Transverse colon (tissue), 4 donors: ENCODE data around the gene C2CD4C. TPM values are rescaled to one million over a fixed set of nuclear protein-coding genes. Genes with fewer than 3 reads are reported as not detected.

Source experiments
- DNase-seq: peaks from one replicate; pipeline ENCODE4 v3.0.0-alpha.2; 2019
- H3K27ac ChIP-seq, 4 donors: fragments of 200-600 bp; sonication (generic); 2 replicates each; pipeline ENCODE4 v1.5.1; 2016 to 2018; ENCODE audit warnings: inconsistent platforms in 4 of 4
- H3K27me3 ChIP-seq: fragments of 200-600 bp; sonication (generic); 2 replicates; pipeline ENCODE4 v1.5.1; 2017; ENCODE audit warnings: inconsistent platforms
- H3K36me3 ChIP-seq, 4 donors: fragments of 200-600 bp; sonication (generic); 2 replicates each; pipeline ENCODE4 v1.5.1; 2017 to 2019; ENCODE audit warnings: inconsistent platforms in 4 of 4
- H3K4me1 ChIP-seq, 4 donors: fragments of 200-600 bp; sonication (generic); 2 replicates each; pipeline ENCODE4 v1.5.1; 2017 to 2020; ENCODE audit warnings: inconsistent platforms in 4 of 4
- H3K4me3 ChIP-seq, 4 donors: fragments of 200-600 bp; sonication (generic); 1 replicate in 1 of 4; 2 replicates in 3 of 4; pipeline versions ENCODE4 v1.5.1 to v1.6.1; 2017 to 2019; ENCODE audit warnings: inconsistent platforms in 4 of 4
- H3K9me3 ChIP-seq, 2 donors: fragments of 200-600 bp; sonication (generic); 2 replicates each; pipeline ENCODE4 v1.5.1; 2017 to 2019; ENCODE audit warnings: inconsistent platforms in 2 of 2
- EP300 ChIP-seq: sonication (generic); formaldehyde crosslinking; IDR thresholded peaks from one replicate; pipeline ENCODE4 v1.6.1; 2017; ENCODE audit warnings: antibody characterized with exemption, low read depth
- POLR2A ChIP-seq: fragments of 450-650 bp; IDR thresholded peaks from one replicate; pipeline ENCODE4 v1.6.1; 2016; ENCODE audit warnings: antibody characterized with exemption, mild to moderate bottlenecking, moderate library complexity
- POLR2AphosphoS5 ChIP-seq, 3 donors: sonication (generic); formaldehyde crosslinking; IDR thresholded peaks; one replicate each; pipeline ENCODE4 v1.6.1; 2016; ENCODE audit warnings: antibody characterized with exemption in 3 of 3
- WGBS, 2 donors: methylation state at CpG; one replicate each; pipeline ENCODE4 v1.1.5; 2018; ENCODE audit warnings: low coverage in 1 of 2; 5-methylcytosine and 5-hydroxymethylcytosine counted together
- in situ Hi-C, 4 donors: fragments of 200-750 bp; cut with MboI; loops; one replicate each; pipeline versions ENCODE4 v1.15.0 to v1.15.1; 2017; ENCODE audit warnings: low sequenced_read_pairs in 3 of 4, low pct_ligation_motif_present in 1 of 4, low pct_unique_long_range_greater_than_20kb in 1 of 4
- intact Hi-C: fragments of 100-400 bp; cut with DNase I; formaldehyde crosslinking; loops from one replicate; pipeline ENCODE4 v1.15.1; 2023; ENCODE audit warnings: low total_unique reads
- total RNA-seq, 4 donors: library from RNA; depleted of rRNA; stranded (reverse); fragments of >200 nt; gene quantifications; one replicate each; pipeline ENCODE4 v1.1.0, GENCODE V29; 2016
- TF ChIP-seq, protein P1 (sequence below), 5 experiments: fragments of 200-600 bp in 3 of 5; fragments of 450-650 bp in 2 of 5; sonication (generic) in 3 of 5; IDR thresholded peaks; 1 replicate in 2 of 5; 2 replicates in 3 of 5; pipeline ENCODE4 v1.5.1; 2016 to 2017; ENCODE audit warnings: antibody characterized with exemption in 5 of 5, inconsistent platforms in 3 of 5, mild to moderate bottlenecking in 2 of 5, moderate library complexity in 1 of 5

The C2CD4C gene
- total RNA-seq, 4 donors from 2014 or later, result 0.55 to 0.79 TPM; not detected in 2

- no peaks in the 10 kb centered on the region for H3K9me3 ChIP-seq
- no peaks in the 10 kb centered on the region for H3K36me3 ChIP-seq
- intact Hi-C loops, result no loop called here
- in situ Hi-C loops, result no loop called here
- DNase-seq, result no peak
- no peaks in the 10 kb centered on the region for H3K4me1 ChIP-seq
- TF ChIP-seq POLR2AphosphoS5 (IDR thresholded peaks at IDR 0.05) (no peak), POLR2A (no peak), EP300 (no peak)
- TF ChIP-seq, protein P1, sequence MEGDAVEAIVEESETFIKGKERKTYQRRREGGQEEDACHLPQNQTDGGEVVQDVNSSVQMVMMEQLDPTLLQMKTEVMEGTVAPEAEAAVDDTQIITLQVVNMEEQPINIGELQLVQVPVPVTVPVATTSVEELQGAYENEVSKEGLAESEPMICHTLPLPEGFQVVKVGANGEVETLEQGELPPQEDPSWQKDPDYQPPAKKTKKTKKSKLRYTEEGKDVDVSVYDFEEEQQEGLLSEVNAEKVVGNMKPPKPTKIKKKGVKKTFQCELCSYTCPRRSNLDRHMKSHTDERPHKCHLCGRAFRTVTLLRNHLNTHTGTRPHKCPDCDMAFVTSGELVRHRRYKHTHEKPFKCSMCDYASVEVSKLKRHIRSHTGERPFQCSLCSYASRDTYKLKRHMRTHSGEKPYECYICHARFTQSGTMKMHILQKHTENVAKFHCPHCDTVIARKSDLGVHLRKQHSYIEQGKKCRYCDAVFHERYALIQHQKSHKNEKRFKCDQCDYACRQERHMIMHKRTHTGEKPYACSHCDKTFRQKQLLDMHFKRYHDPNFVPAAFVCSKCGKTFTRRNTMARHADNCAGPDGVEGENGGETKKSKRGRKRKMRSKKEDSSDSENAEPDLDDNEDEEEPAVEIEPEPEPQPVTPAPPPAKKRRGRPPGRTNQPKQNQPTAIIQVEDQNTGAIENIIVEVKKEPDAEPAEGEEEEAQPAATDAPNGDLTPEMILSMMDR (IDR thresholded peaks at IDR 0.05), result no peak
- no peaks in the 10 kb centered on the region for H3K27me3 ChIP-seq
- WGBS, 2 donors, result 83 to 91% methylated on average over 6 to 32 of the region's 33 CpGs
- no peak overlapping the region for H3K27ac ChIP-seq
- no peak overlapping the region for H3K4me3 ChIP-seq
These were observed 26.9 kb upstream of the C2CD4C start for GRCh38 chr19:435707-436412.

DNA sequence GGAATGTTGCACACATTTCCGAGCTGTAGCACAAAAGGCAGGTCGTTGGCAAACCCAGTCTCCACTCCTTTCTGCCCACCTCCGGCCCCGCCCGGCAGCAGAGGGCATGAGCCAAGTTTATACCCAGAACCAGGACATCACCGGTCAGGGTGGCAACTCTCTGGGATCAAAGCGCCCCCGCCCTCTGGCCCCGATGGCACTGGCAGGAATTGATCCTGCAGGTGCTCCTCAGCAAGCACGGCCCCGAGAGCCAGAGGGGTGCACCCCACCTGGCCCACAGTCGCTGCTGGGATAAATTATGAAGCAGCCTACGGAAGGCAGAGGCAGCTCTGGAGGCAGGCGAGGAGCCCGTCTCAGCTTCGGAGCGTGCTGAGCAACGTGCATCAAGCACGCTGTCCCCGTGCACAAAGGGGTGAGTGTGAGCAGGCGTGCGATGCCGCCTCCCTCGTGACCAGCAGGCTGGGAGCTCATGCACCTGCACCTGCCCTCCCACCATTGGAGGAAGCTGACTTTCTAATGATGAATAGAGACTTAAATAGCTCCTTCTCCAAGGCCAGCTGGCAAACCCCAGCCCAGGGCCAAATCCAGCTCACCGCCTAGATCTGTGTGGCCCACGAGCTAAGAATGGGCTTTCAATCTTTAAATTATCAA, 26.2 kb upstream of the C2CD4C start:
- H3K4me3 ChIP-seq, result no peak overlapping the region
- TF ChIP-seq POLR2A, result no peak
- H3K9me3 ChIP-seq, result no peaks in the 10 kb centered on the region
- no peaks in the 10 kb centered on the region for H3K36me3 ChIP-seq
- WGBS, 2 donors, result 79% methylated on average over 2 to 22 of the region's 26 CpGs
- DNase-seq, result no peak
- in situ Hi-C loops, result no loop called here
- H3K27me3 ChIP-seq, result no peaks in the 10 kb centered on the region
- intact Hi-C loops, result no loop called here
- no peak overlapping the region for H3K27ac ChIP-seq
- no peaks in the 10 kb centered on the region for H3K4me1 ChIP-seq

GRCh38 chr19:434152-434960, 25.4 kb upstream of the C2CD4C start:
- in situ Hi-C loops (no loop called here), intact Hi-C loops (no loop called here)
- no peak overlapping the region for H3K4me3 ChIP-seq
- DNase-seq, result no peak
- WGBS, 2 donors, result 78 to 89% methylated on average over 12 to 22 of the region's 22 CpGs
- no peaks in the 10 kb centered on the region for H3K4me1 ChIP-seq
- H3K36me3 ChIP-seq, result no peaks in the 10 kb centered on the region
- TF ChIP-seq, protein P1 (IDR thresholded peaks at IDR 0.05), result no peak
- TF ChIP-seq POLR2AphosphoS5 (IDR thresholded peaks at IDR 0.05) (no peak), EP300 (no peak), POLR2A (no peak)
- no peaks in the 10 kb centered on the region for H3K27me3 ChIP-seq
- H3K9me3 ChIP-seq, result no peaks in the 10 kb centered on the region
- H3K27ac ChIP-seq, result no peak overlapping the region

DNA sequence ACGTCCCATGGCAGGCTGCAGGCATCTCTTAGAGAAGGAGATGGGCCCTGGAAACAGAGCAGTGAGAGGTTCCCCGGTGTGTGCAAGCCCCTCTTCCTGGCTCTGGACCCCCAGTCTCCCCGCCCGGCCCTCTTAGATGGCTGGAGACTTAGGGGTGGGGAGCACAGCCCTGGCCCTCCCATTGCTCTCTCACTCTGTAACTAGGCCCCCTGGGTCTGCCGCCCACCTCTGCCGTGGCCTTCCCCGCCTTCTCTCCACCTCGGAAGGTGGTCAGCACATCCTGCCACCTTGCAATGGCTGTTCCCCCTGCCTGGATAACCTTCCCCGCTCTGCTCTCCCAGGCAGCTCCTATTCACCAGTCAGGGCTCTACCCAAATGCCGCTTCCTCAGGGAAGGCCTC, 21.8 kb upstream of the C2CD4C start:
- H3K9me3 ChIP-seq, result no peaks in the 10 kb centered on the region
- TF ChIP-seq EP300 (no peak), POLR2A (no peak), POLR2AphosphoS5 (IDR thresholded peaks at IDR 0.05) (no peak)
- TF ChIP-seq, protein P1 (IDR thresholded peaks at IDR 0.05), result no peak
- in situ Hi-C loops, result no loop called here
- 98% methylated on average over 10 of the region's 10 CpGs; no CpG with 5 or more reads in 1 of the 2 donors for WGBS, 2 donors
- H3K36me3 ChIP-seq, result no peaks in the 10 kb centered on the region
- intact Hi-C loops, result no loop called here
- no peak overlapping the region for H3K27ac ChIP-seq
- H3K4me3 ChIP-seq, result no peak overlapping the region
- no peaks in the 10 kb centered on the region for H3K27me3 ChIP-seq
- no peaks in the 10 kb centered on the region for H3K4me1 ChIP-seq
- no peak for DNase-seq
